HG03064 (cell line): ENCODE results near the gene PARP1.
"Not testable (repeated sequence)": the region's sequence is repeated elsewhere in the genome, so short reads cannot be mapped to it uniquely, and the experiment has no call there.

Experiments
- ATAC-seq: cut with Tn5 transposase; IDR thresholded peaks from one replicate; pipeline ENCODE4 v1.9.1; 2021; ENCODE audit warnings: low read depth; ENCODE audit not compliant: unreplicated experiment

Gene PARP1

GRCh38 chr1:226429858-226430715 lies 22.2 kb upstream of the PARP1 start:
- ATAC-seq = no peak

GRCh38 chr1:226428791-226429461 lies 21.0 kb upstream of the PARP1 start:
- ATAC-seq = no peak

- no peak for ATAC-seq
Measured at GRCh38 chr1:226428348-226428747, 20.5 kb upstream of the PARP1 start.

GRCh38 chr1:226427131-226427530 lies 19.2 kb upstream of the PARP1 start:
- ATAC-seq = no peak

GRCh38 chr1:226426395-226426794 lies 18.5 kb upstream of the PARP1 start:
- ATAC-seq = not testable (repeated sequence)

GRCh38 chr1:226425431-226426031 lies 17.6 kb upstream of the PARP1 start:
- no peak for ATAC-seq

DNA sequence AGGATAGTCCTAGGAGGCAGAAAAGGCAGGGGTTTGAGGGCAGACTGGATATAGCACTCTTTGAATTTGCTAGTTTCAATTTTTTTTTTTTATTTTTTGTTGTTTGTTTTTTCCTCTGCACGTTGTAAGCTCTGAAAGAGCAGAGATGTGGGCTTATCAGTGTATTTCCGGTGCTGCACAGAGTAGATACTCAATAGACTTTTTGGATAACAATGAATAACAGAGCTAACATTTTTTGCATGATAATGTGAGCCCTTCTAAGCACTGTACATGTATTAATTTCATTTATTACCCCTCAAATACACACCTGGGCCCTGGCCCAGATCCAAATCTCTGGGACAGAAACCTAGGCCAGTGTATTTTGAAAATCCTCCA lies 17.1 kb upstream of the PARP1 start:
- no peak for ATAC-seq

DNA sequence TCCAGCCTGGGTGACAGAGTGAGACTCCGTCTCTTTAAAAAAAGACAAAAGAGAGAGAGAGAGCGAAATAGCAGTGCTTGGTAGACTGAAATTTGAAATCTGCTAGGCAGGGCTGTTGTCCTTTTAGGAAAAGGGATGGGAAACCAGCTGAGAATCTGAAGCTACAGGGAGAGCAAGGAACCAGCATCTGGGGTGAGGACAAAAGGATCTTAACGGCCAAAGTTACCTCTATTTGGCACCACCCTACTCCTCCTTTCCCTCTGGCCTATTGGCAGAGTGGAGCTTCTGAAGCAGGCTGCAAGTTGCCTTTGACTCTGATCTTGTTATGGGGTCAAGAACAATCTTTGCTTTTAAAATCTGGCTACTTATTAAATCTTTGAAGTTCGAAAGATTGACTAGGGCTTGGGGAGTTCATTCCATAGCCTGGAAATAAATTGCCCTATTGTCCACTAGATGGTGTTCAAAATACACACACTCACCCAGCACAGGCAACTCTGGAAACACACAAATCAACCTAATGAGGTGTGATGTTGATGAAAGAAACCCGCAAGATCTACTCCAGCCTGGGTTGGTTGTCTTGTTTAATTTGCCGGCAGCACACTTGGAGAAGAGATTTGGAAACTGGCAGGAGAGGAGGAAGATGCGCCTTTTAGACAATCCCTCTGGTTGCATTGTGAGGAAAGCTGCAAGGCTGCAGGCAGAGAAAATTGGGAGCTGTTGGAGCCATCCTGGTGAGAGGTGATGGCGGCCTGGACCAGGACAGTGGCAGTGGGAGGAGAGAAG lies 16.5 kb upstream of the PARP1 start:
- no peak for ATAC-seq

DNA sequence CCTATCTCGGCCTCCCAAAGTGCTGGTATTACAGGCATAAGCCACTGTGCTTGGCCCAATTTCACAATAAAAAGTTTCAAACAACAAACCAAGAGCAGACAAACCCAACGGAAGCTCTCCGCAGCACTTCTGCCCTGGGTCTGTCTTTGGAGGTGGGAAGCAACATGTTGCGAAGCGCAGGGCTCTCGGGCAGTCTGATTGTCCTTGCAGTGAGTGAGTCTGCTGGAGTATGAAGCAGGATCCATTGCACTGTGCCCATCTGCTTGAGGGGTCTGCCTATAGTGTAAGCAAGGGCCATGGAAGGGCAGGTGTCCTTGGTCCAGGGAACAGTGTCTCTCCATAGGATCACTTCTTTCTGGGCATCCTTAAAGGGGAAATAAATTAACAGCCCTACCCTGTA lies 14.6 kb upstream of the PARP1 start:
- ATAC-seq = no peak

DNA sequence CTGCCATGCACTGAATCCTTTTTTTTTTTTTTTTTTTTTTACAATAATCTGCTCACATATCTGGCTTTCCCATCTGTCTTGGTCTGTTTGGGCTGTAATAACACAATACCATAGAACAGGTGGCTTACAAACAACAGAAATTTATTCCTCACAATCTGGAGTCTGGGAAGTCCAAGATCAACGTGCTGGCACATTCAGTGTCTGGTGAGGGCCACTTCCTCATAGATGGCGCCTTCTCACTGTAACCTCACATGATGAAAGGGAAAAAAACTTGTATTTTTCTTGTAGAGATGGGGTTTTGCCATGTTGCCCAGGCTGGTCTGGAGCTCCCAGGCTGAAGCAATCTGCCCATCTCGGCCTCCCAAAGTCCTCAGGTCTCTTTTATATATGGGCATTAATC lies 13.0 kb upstream of the PARP1 start:
- ATAC-seq = no peak

DNA sequence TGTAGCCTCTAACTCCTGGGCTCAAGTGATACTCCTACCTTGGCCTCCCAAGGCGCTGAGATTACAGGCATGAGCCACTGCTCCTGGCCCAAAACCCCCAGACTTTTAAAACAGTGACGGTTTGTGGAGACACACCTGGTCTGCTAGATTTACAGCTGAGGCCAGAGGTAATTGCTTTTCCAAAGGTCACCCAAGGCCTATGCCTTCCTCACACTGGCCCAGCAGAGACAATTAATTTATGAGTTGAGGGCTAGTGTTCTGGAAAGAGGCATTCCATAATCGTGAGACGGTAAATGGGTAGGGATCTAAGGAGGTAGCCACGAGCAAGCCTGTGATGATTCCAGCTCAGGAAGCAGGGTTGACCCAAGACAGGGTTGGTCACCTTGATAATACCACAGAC lies 12.4 kb upstream of the PARP1 start:
- ATAC-seq = no peak

DNA sequence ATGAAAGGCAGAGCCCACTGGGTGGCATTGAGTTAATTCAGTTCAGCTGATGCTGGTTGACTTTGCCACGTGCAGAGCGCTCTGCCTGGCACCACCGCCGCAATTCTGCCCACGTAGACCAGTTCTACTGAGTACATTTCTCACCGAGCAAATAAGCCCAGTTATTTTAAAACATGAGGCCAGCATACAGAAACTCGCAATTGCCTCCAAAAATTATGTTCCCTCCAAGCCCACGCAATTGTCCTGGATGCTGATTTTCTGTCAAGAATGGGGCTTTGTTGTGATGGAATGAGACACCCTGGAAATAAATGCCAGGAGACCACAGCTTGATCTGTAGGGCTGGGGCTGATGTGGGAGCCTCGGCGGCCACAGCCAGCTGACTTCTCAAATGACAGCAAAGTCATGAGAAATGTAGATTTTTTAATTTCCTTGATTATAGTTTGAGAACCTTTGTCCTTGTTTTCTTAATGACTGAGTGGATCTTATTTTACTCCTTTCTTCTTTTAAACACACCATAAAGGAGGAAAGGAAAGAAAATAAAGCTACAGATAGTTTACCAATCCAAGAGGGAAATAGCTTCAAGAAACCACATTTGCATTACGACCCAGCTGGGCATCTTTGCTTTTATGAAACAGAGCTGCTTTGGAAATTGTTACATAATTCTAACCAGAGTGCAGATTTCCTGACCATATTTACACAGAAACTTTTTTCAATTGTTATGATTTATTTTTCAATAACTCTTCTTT lies 11.6 kb upstream of the PARP1 start:
- no peak for ATAC-seq

- no peak for ATAC-seq
Measured at GRCh38 chr1:226417830-226418546, 10.1 kb upstream of the PARP1 start.

GRCh38 chr1:226417350-226417749 lies 9.5 kb upstream of the PARP1 start:
- ATAC-seq = no peak

GRCh38 chr1:226414098-226414698 lies 6.3 kb upstream of the PARP1 start:
- no peak for ATAC-seq

DNA sequence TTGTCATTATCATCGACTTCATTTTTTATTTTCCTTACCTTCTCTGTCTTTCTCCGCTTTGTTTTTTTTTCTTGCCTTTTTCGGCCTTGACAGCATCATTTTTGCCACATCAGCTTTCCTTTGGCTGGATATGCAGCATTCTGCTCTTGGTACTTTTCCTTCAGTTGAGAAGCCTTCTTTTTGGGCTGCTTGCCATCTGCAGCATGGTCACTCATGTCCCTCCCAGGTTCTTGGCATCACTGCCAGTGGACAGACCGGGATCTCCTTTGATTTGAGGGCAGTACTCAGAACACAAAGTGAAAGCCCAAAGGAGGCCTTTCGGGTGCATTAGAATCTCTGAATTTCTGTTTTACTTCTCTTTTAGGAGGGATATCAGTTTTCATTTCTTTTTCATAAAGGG lies 3.7 kb upstream of the PARP1 start:
- no peak for ATAC-seq

DNA sequence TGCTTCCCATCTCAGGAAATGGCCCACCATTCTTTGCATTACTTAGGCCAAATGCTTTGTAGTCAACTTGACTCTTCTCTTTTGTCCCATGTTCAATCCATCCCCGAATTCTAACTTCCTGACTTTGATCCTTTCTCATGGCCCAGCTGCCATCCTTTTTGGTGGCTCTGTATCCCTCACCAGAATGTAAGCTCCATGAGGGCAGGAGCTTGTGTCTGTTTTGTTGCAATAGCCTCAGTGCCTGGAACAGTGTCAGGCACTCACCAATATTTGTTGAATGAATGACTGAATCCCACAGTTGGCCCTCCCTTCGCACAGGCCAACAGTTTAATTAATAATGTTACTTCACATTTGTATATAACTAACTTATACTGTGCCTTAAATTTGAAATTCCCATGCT lies 3.1 kb upstream of the PARP1 start:
- ATAC-seq = no peak

DNA sequence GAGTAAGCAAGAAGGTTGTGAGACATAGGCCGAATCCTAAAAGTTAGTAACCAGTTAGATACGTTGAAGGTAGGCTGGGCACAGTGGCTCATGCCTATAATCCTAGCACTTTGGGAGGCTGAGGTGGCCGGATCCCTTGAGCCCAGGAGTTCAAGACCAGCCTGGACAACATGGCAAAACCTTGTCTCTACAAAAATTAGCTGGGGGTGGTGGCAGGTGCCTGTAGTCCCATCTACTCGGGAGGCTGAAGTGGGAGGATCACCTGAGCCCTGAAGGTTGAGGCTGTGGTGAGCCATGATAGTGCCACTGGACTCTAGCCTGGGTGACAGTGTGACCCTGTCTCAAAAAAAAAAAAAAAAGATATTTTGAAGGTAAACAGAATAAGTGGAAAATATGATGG lies 1.5 kb upstream of the PARP1 start:
- ATAC-seq = no peak
